CD4-positive, alpha-beta memory T cell (primary cell): ENCODE measurements around the gene INO80D. TPM values are rescaled to one million over a fixed set of nuclear protein-coding genes. Genes with fewer than 3 reads are reported as not detected.
"Not testable (repeated sequence)": the region's sequence is repeated elsewhere in the genome, so short reads cannot be mapped to it uniquely, and the experiment has no call there.

Source experiments
- CTCF ChIA-PET: fragments of 350-600 bp; sonication (Branson Sonifier 250); formaldehyde crosslinking; loops from one replicate; lab custom pipeline; 2021; ENCODE audit warnings: inconsistent platforms; ENCODE audit not compliant: partially characterized antibody; lab: Charles Lee
- POLR2A ChIA-PET: fragments of 350-600 bp; sonication (Branson Sonifier 250); formaldehyde crosslinking; loops from one replicate; lab custom pipeline; 2021; ENCODE audit not compliant: partially characterized antibody; lab: Charles Lee
- DNase-seq, 5 donors: peaks; one replicate each; pipeline versions ENCODE4 v3.0.0 to v3.0.0-alpha.2; 2020 to 2022; ENCODE audit warnings: mixed read lengths in 1 of 5
- H3K27ac ChIP-seq: one replicate; pipeline ENCODE4 v1.7.0; 2013; ENCODE audit warnings: low read depth, low read length
- H3K27me3 ChIP-seq: 2 replicates; pipeline ENCODE4 v1.7.0; 2013; ENCODE audit warnings: mild to moderate bottlenecking, low read length, moderate library complexity; ENCODE audit not compliant: insufficient read depth
- H3K36me3 ChIP-seq: 2 replicates; pipeline ENCODE4 v1.7.0; 2013; ENCODE audit warnings: mild to moderate bottlenecking, low read length, moderate library complexity; ENCODE audit not compliant: insufficient read depth
- H3K4me1 ChIP-seq: 2 replicates; pipeline ENCODE4 v1.7.0; 2013; ENCODE audit warnings: mild to moderate bottlenecking, low read length, moderate library complexity; ENCODE audit not compliant: insufficient read depth
- H3K4me3 ChIP-seq, 2 donors: one replicate each; pipeline ENCODE4 v1.7.0; 2013; ENCODE audit warnings: low read length in 2 of 2, mild to moderate bottlenecking in 1 of 2
- H3K9me3 ChIP-seq, 2 donors: one replicate each; pipeline ENCODE4 v1.7.0; 2013; ENCODE audit warnings: low read length in 2 of 2, control low read depth in 1 of 2; ENCODE audit not compliant: control insufficient read depth in 1 of 2
- H3K27ac Mint-ChIP-seq, 7 donors: one replicate each; pipeline ENCODE4 v1.8.0; 2020 to 2021; ENCODE audit warnings: mixed read lengths in 7 of 7, mild to moderate bottlenecking in 6 of 7, inconsistent platforms in 3 of 7, moderate library complexity in 3 of 7
- H3K27me3 Mint-ChIP-seq, 2 donors: one replicate each; pipeline ENCODE4 v1.8.0; 2020 to 2021; ENCODE audit warnings: mixed read lengths in 2 of 2
- H3K36me3 Mint-ChIP-seq, 2 donors: one replicate each; pipeline ENCODE4 v1.8.0; 2020 to 2021; ENCODE audit warnings: mixed read lengths in 2 of 2, inconsistent platforms in 1 of 2, mild to moderate bottlenecking in 1 of 2
- H3K4me1 Mint-ChIP-seq, 4 donors: one replicate each; pipeline ENCODE4 v1.8.0; 2020 to 2021; ENCODE audit warnings: mixed read lengths in 4 of 4, mild to moderate bottlenecking in 1 of 4
- H3K4me3 Mint-ChIP-seq, 8 donors: one replicate each; pipeline ENCODE4 v1.8.0; 2020 to 2021; ENCODE audit warnings: mixed read lengths in 8 of 8, mild to moderate bottlenecking in 7 of 8, moderate library complexity in 6 of 8, inconsistent platforms in 3 of 8
- H3K9me3 Mint-ChIP-seq, 8 donors: one replicate each; pipeline ENCODE4 v1.8.0; 2020 to 2021; ENCODE audit warnings: mixed read lengths in 8 of 8, mild to moderate bottlenecking in 5 of 8, inconsistent platforms in 3 of 8, moderate library complexity in 1 of 8
- intact Hi-C: fragments of 100-400 bp; cut with micrococcal nuclease; formaldehyde crosslinking; loops from one replicate; pipeline ENCODE4 v1.15.1; 2023
- polyA plus RNA-seq, 2 donors: library from polyadenylated mRNA; unstranded; fragments of 300-500 nt; fragmentation: Illumina TruSeq; gene quantifications; one replicate each; pipeline ENCODE4 v1.2.3, GENCODE V29; 2021
- total RNA-seq, 2 experiments: library from RNA; stranded (reverse); gene quantifications; one replicate each; pipeline ENCODE4 v1.2.3, GENCODE V29; 2021

The INO80D gene
- total RNA-seq (10 to 100 TPM; 40.2 to 41.3 TPM), polyA plus RNA-seq (1 to 10 TPM; 8.1 to 10.0 TPM)

DNA sequence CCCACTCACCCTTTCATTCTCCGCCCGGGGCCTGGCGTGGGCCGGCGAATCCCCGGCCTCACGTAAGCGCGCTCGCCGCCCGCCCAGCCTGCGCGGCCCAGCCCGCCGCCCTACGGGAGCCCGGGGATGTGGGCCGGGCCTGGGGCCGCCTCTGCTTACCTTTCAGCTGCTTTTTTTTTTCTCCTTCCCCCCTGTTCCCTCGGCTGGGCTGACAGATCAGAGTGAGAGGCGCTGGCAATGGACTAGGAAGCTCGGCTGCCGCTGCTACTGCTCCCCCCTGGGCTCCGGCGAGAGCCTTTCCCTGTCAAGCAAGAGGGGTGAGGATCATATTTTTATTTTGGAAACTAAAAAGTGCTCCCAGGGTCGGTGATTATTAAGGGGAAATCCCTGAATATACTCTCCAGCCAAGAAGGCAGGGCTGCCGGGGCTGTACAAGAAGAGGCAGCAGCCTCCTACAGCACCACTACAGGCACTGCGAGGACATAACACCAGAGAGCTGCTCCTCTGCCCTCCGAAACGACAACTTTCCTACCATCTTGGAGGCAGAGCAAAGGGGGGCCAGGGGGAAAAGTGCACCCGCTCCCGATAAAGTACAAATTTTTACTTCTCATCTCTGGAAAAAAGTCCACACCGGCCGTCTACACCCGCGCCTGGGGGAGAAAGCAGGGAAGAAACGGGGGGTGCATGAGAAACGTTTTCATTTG is at the start of gene INO80D:
Gene INO80D (minus strand): TSS at position 433 of the 704 bp plus-strand sequence. CDS start 23,158 bp downstream, outside the sequence.
- Mint-ChIP-seq H3K9me3 (no peaks in the 10 kb centered on the region), H3K27ac (peak within 1 kb of the TSS; percentile 99 to 100 (median 100)), H3K4me1 (peaks cover 24 to 54% (median 37%) of the 10 kb centered on the region in 4 donors), H3K4me3 (peak within 1 kb of the TSS; percentile 98 to 100 (median 99)), H3K27me3 (no peaks in the 10 kb centered on the region), H3K36me3 (peaks cover 0 to 25% of the 10 kb centered on the region in 2 donors)
- ChIA-PET CTCF (interaction anchor here (0.7 to 3.4 kb wide), 7 partner anchors 9 to 75 kb away, joined by 3 to 19 read pairs (median 3); partner anchors contain the start of genes EEF1B2 and NDUFS1), POLR2A (interaction anchor here (0.5 to 1.9 kb wide), 25 partner anchors 8 to 1844 kb away, joined by 3 to 29 read pairs (median 4); partner anchors contain the start of genes CCNYL1, CREB1, EEF1B2 and FASTKD2)
- no peaks in the 10 kb centered on the region for H3K27me3 ChIP-seq
- H3K4me1 ChIP-seq: peaks cover 44% of the 10 kb centered on the region
- H3K36me3 ChIP-seq: no peaks in the 10 kb centered on the region
- peak within 1 kb of the TSS; percentile 98 for H3K27ac ChIP-seq
- intact Hi-C loops: loop anchor here (1.0 to 10.0 kb wide), 6 partner anchors 73 to 1625 kb away; partner anchors contain the start of genes CCNYL1, CREB1, EEF1B2 and FASTKD2
- H3K4me3 ChIP-seq: peak within 1 kb of the TSS; percentile 81 to 94
- no peaks in the 10 kb centered on the region for H3K9me3 ChIP-seq
- peak; percentile 88 to 91 (median 89) for DNase-seq

DNA sequence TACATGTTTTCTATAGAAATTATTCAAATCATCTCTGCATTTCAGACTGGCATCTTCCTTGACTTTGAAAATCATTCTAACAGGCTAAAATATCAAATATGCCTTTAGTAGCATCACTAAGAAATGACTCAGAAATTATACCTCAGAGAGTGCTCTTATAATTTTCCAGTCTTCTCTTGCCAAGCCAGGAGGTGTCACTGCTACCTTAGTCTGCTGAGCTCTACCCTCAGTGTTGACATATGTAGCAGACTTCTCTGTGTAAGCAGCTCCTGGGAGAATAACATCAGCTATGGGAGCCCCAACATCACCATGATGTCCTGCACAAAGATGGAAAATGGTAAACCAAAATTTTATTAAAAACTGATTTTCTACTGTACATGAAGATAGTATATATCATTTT is 41.7 kb upstream of the INO80D start:
- Mint-ChIP-seq H3K4me3 (no peak overlapping the region), H3K4me1 (no peaks in the 10 kb centered on the region), H3K27me3 (no peaks in the 10 kb centered on the region), H3K27ac (no peak overlapping the region), H3K9me3 (peaks cover 0 to 3% (median 0%) of the 10 kb centered on the region in 8 donors), H3K36me3 (peaks cover 38 to 51% of the 10 kb centered on the region in 2 donors)
- H3K4me3 ChIP-seq: no peak overlapping the region
- CTCF ChIA-PET: no interaction called here
- DNase-seq: no peak
- H3K27me3 ChIP-seq: no peaks in the 10 kb centered on the region
- H3K36me3 ChIP-seq: peaks cover 25% of the 10 kb centered on the region
- intact Hi-C loops: no loop called here
- H3K27ac ChIP-seq: no peak overlapping the region
- H3K9me3 ChIP-seq: no peaks in the 10 kb centered on the region
- H3K4me1 ChIP-seq: no peaks in the 10 kb centered on the region
- POLR2A ChIA-PET: no interaction called here

GRCh38 chr2:206125901-206126300 is 39.9 kb upstream of the INO80D start:
- H3K27ac ChIP-seq: no peak overlapping the region
- H3K4me1 ChIP-seq: no peaks in the 10 kb centered on the region
- H3K27me3 ChIP-seq: no peaks in the 10 kb centered on the region
- Mint-ChIP-seq H3K27ac (no peak overlapping the region), H3K4me3 (no peak overlapping the region), H3K27me3 (no peaks in the 10 kb centered on the region), H3K36me3 (peaks cover 53 to 60% of the 10 kb centered on the region in 2 donors), H3K4me1 (no peaks in the 10 kb centered on the region), H3K9me3 (peaks cover 2 to 12% (median 7%) of the 10 kb centered on the region in 8 donors)
- no peak overlapping the region for H3K4me3 ChIP-seq
- CTCF ChIA-PET: interaction anchor here (1.0 kb wide), 1 partner anchor 40 kb away, joined by 3 read pairs; the partner anchor contains the start of gene INO80D
- no peak for DNase-seq
- peaks cover 38% of the 10 kb centered on the region for H3K36me3 ChIP-seq
- peaks cover 0 to under 1% of the 10 kb centered on the region in 2 donors for H3K9me3 ChIP-seq
- POLR2A ChIA-PET: no interaction called here
- intact Hi-C loops: no loop called here

GRCh38 chr2:206122569-206122968 is 36.6 kb upstream of the INO80D start:
- DNase-seq, H3K4me3 Mint-ChIP-seq, H3K4me1 Mint-ChIP-seq, H3K27ac Mint-ChIP-seq, H3K4me1 ChIP-seq, H3K9me3 ChIP-seq, H3K27ac ChIP-seq, CTCF ChIA-PET, POLR2A ChIA-PET, H3K4me3 ChIP-seq, H3K27me3 Mint-ChIP-seq, H3K27me3 ChIP-seq, intact Hi-C loops: not testable (repeated sequence)
- Mint-ChIP-seq H3K36me3 (peaks cover 55 to 56% of the 10 kb centered on the region in 2 donors), H3K9me3 (peaks cover 2 to 22% (median 15%) of the 10 kb centered on the region in 8 donors)
- H3K36me3 ChIP-seq: peaks cover 43% of the 10 kb centered on the region

DNA sequence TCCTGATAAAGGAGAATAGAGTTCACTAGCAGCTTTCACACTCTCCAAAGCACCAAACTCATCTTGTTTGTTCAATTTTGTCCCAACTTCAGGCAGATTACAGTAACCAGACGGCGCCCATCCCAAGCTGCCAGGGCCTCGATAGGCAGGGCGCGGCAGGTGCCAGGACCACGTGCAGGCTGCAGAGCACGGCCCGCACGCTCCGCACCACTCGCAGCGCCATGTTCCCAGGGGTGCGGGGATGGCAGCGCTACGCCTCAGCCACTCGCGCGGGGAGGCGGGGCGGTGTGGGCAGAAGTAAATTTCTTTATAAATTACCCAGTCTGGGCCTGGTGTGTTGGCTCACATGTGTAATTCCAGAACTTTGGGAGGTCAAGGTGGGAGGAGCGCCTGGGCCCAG is 30.3 kb upstream of the INO80D start:
- Mint-ChIP-seq H3K27me3 (no peaks in the 10 kb centered on the region), H3K36me3 (peaks cover 32 to 33% of the 10 kb centered on the region in 2 donors), H3K4me3 (no peak overlapping the region), H3K9me3 (peaks cover 2 to 19% (median 13%) of the 10 kb centered on the region in 8 donors), H3K27ac (no peak overlapping the region), H3K4me1 (no peaks in the 10 kb centered on the region)
- ChIA-PET CTCF (no interaction called here), POLR2A (no interaction called here)
- H3K4me1 ChIP-seq: no peaks in the 10 kb centered on the region
- DNase-seq: no peak
- no peaks in the 10 kb centered on the region for H3K27me3 ChIP-seq
- no peak overlapping the region for H3K4me3 ChIP-seq
- H3K27ac ChIP-seq: no peak overlapping the region
- H3K9me3 ChIP-seq: peaks cover 0 to 5% of the 10 kb centered on the region in 2 donors
- intact Hi-C loops: no loop called here
- H3K36me3 ChIP-seq: peaks cover 11% of the 10 kb centered on the region

DNA sequence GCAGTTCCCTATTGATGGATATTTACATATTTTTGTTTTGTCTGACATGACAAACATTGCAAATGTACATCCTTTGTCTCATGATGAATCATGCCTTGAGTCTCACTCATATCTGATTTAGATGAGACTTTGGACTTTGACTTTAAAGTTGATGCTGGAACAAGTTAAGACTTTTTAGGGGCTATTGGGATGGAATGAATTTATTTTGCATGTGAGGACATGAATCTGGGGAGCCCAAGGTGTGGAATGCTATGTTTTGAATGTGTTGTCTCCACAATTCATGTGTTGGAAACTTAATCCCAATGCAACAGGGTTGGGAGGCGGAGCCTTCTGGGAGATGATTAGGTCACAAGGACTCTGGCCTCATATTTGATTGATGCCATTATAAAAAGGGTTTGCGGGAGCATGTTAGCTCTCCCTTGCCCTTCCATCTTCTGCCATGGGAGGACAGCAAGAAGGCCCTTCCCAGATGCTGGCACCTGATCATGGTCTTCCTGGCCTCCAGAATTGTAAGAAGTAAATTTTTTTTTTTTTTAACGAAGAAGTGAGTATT is 29.1 kb upstream of the INO80D start:
- no peak overlapping the region for H3K4me3 ChIP-seq
- intact Hi-C loops: no loop called here
- CTCF ChIA-PET: no interaction called here
- no peaks in the 10 kb centered on the region for H3K4me1 ChIP-seq
- Mint-ChIP-seq H3K9me3 (peaks cover 0 to 11% (median 3%) of the 10 kb centered on the region in 8 donors), H3K4me3 (no peak overlapping the region), H3K27me3 (no peaks in the 10 kb centered on the region), H3K27ac (no peak overlapping the region), H3K36me3 (peaks cover 22% of the 10 kb centered on the region in 2 donors), H3K4me1 (no peaks in the 10 kb centered on the region)
- H3K27ac ChIP-seq: no peak overlapping the region
- no peaks in the 10 kb centered on the region for H3K27me3 ChIP-seq
- H3K36me3 ChIP-seq: no peaks in the 10 kb centered on the region
- POLR2A ChIA-PET: no interaction called here
- no peaks in the 10 kb centered on the region for H3K9me3 ChIP-seq
- no peak for DNase-seq

- Histone ChIP-seq H3K4me3 (no peak overlapping the region), H3K27ac (no peak overlapping the region), H3K36me3 (no peaks in the 10 kb centered on the region), H3K4me1 (no peaks in the 10 kb centered on the region), H3K27me3 (no peaks in the 10 kb centered on the region), H3K9me3 (no peaks in the 10 kb centered on the region)
- CTCF ChIA-PET: no interaction called here
- peaks cover 0 to 2% (median under 1%) of the 10 kb centered on the region in 4 donors for H3K4me1 Mint-ChIP-seq
- no peak overlapping the region for H3K4me3 Mint-ChIP-seq
- POLR2A ChIA-PET: no interaction called here
- no peak for DNase-seq
- no peak overlapping the region for H3K27ac Mint-ChIP-seq
- intact Hi-C loops: no loop called here
- H3K9me3 Mint-ChIP-seq: peaks cover 0 to 9% (median 0%) of the 10 kb centered on the region in 8 donors
- H3K27me3 Mint-ChIP-seq: no peaks in the 10 kb centered on the region
- peaks cover 16 to 19% of the 10 kb centered on the region in 2 donors for H3K36me3 Mint-ChIP-seq
Observed at GRCh38 chr2:206112846-206113547, 27.0 kb upstream of the INO80D start.
